Lung (tissue), 12 donors: ENCODE measurements around the gene NDUFB4. TPM values are rescaled to one million over a fixed set of nuclear protein-coding genes. Genes with fewer than 3 reads are reported as not detected.
A peak's percentile ranks its signal among the peaks of the same experiment; 100 is the strongest.

Experiments used
- ATAC-seq: fragments of 200-7000 bp; cut with Tn5 transposase; one replicate; pipeline ENCODE4 v1.9.1; 2020; ENCODE audit warnings: moderate number of reproducible peaks; ENCODE audit not compliant: insufficient read depth, low FRiP score
- DNase-seq, 3 donors: peaks; one replicate each; pipeline ENCODE4 v3.0.0-alpha.2; 2013 to 2017
- H3K27ac ChIP-seq, 2 donors: one replicate each; pipeline ENCODE4 v1.5.1; 2013; ENCODE audit warnings: mild to moderate bottlenecking in 2 of 2, moderate library complexity in 2 of 2, control low read depth in 1 of 2, inconsistent platforms in 1 of 2, low read depth in 1 of 2, low read length in 1 of 2
- H3K27me3 ChIP-seq, 3 donors: one replicate each; pipeline ENCODE4 v1.5.1; 2013; ENCODE audit warnings: low read length in 2 of 3; ENCODE audit not compliant: control insufficient read depth in 3 of 3, insufficient read depth in 3 of 3
- H3K36me3 ChIP-seq, 4 donors: one replicate each; pipeline ENCODE4 v1.5.1; 2013; ENCODE audit warnings: low read length in 4 of 4, mild to moderate bottlenecking in 1 of 4, moderate library complexity in 1 of 4; ENCODE audit not compliant: control insufficient read depth in 4 of 4, insufficient read depth in 4 of 4
- H3K4me1 ChIP-seq, 5 donors: one replicate each; pipeline ENCODE4 v1.5.1; 2013; ENCODE audit warnings: low read length in 5 of 5, mild to moderate bottlenecking in 2 of 5, moderate library complexity in 1 of 5; ENCODE audit not compliant: control insufficient read depth in 5 of 5, insufficient read depth in 5 of 5
- H3K4me3 ChIP-seq: one replicate; pipeline ENCODE4 v1.5.1; 2013; ENCODE audit warnings: mild to moderate bottlenecking, control low read depth, moderate library complexity
- H3K9ac ChIP-seq, 2 donors: one replicate each; pipeline ENCODE4 v1.5.1; 2013; ENCODE audit warnings: low read length in 2 of 2, control low read depth in 1 of 2; ENCODE audit not compliant: insufficient read depth in 1 of 2
- H3K9me3 ChIP-seq, 4 donors: one replicate each; pipeline ENCODE4 v1.5.1; 2013; ENCODE audit warnings: low read length in 3 of 4, mild to moderate bottlenecking in 1 of 4, moderate library complexity in 1 of 4; ENCODE audit not compliant: control insufficient read depth in 4 of 4, insufficient read depth in 3 of 4
- CTCF ChIP-seq: IDR thresholded peaks from 2 replicates; pipeline ENCODE4 v1.5.1; 2012; ENCODE audit warnings: mild to moderate bottlenecking; ENCODE audit errors: control extremely low read depth, extremely low read depth
- WGBS, 2 donors: extraction: QIAGEN DNeasy Blood & Tissue Kit; methylation state at CpG; one replicate each; pipeline ENCODE4 v1.1.7; 2013; 5-methylcytosine and 5-hydroxymethylcytosine counted together
- polyA plus RNA-seq, 2 donors: library from polyadenylated mRNA; stranded (reverse); fragments of 200-250 nt; gene quantifications; one replicate each; pipeline ENCODE4 v1.2.1, GENCODE V29; 2013
- total RNA-seq, 2 donors: library from RNA; depleted of rRNA in 1 of 2; stranded (reverse); fragments of >200 nt in 1 of 2; gene quantifications; one replicate each; pipeline ENCODE4 v1.2.1, GENCODE V29; 2014 to 2021
- donor health status: control.
- donor health status: control.
- donor health status: Bipolar disorder and iron deficiency.
- donor health status: healthy.
- donor health status: DM: yes; HTN: yes; CAD: no.

NDUFB4 gene
- total and polyA plus RNA-seq, 4 donors: 73.4 to 341 (median 103) TPM

GRCh38 chr3:120561251-120562045, 34.7 kb upstream of the NDUFB4 start:
- Histone ChIP-seq H3K36me3 (no peaks in the 10 kb centered on the region), H3K27ac (no peak overlapping the region), H3K9ac (no peak overlapping the region), H3K4me1 (peaks cover 0 to 12% (median 10%) of the 10 kb centered on the region in 5 donors), H3K4me3 (no peak overlapping the region), H3K9me3 (no peaks in the 10 kb centered on the region), H3K27me3 (no peaks in the 10 kb centered on the region)
- peak; percentile 81 for TF ChIP-seq CTCF
- ATAC-seq (no peak), DNase-seq (peak; percentile 66 to 74 (median 72))
- 33 to 43% methylated on average over 10 of the region's 10 CpGs for WGBS, 2 donors

- peaks cover 0 to 14% (median 0%) of the 10 kb centered on the region in 5 donors for H3K4me1 ChIP-seq
- no peak overlapping the region for H3K4me3 ChIP-seq
- no peaks in the 10 kb centered on the region for H3K9me3 ChIP-seq
- H3K27ac ChIP-seq: no peak overlapping the region
- no peak for DNase-seq
- ATAC-seq: no peak
- no peak overlapping the region for H3K9ac ChIP-seq
- H3K36me3 ChIP-seq: no peaks in the 10 kb centered on the region
- TF ChIP-seq CTCF: no peak
- no peaks in the 10 kb centered on the region for H3K27me3 ChIP-seq
- 70 to 84% methylated on average over 5 of the region's 5 CpGs for WGBS, 2 donors
These were observed 32.6 kb upstream of the NDUFB4 start for GRCh38 chr3:120563356-120564022.

GRCh38 chr3:120566243-120566975, 29.7 kb upstream of the NDUFB4 start:
- 81 to 82% methylated on average over 4 of the region's 4 CpGs for WGBS, 2 donors
- Histone ChIP-seq H3K36me3 (no peaks in the 10 kb centered on the region), H3K9me3 (no peaks in the 10 kb centered on the region), H3K9ac (no peak overlapping the region), H3K27me3 (no peaks in the 10 kb centered on the region), H3K4me1 (peaks cover 0 to 5% (median 0%) of the 10 kb centered on the region in 5 donors), H3K4me3 (no peak overlapping the region), H3K27ac (no peak overlapping the region)
- ATAC-seq (no peak), DNase-seq (no peak)
- no peak for TF ChIP-seq CTCF
